ENCODE data around the gene SPNS2.

DNA sequence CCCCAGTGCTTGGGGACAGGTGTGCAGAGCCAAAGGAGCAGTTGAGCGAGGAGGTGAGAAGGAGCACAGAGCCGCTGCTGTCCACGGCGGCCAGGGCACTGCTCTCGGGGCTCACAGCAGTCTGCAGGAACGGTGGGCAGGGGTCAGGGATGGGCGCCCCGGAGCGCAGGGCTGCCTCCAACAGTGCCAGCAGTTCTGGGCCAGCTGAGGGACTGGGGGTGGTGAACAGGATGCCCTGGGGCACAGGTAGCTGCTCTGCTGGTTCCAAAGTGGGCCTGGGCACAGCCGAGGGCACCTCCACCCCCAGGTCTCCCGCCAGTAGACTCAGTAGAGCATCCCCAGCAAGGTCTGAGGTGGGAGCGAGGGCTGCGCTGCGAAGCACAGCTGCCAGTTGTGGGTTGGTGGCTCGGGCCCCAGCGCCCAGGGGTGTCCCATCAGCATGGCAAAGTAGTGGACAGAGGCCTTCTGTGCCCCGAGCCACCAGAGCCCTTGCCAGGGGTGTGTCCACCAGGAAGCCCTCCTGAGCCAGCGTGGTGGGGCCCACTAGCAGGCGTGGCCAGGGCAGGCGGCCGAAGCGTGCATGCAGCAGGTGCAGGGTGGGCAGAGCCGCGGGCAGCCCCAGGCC is 59.8 kb downstream of the SPNS2 start:
- TF ChIP-seq TAF1 (IDR thresholded peaks at IDR 0.05; ENCODE audit: low read depth) (no peak), ZBTB7A (IDR thresholded peaks at IDR 0.05; ENCODE audit: low read depth) (no peak), YY1 (IDR thresholded peaks at IDR 0.05; ENCODE audit: low read depth) (no peak), CREB1 (IDR thresholded peaks at IDR 0.05; ENCODE audit: low read depth) (no peak), EP300 (IDR thresholded peaks at IDR 0.05; ENCODE audit: borderline replicate concordance) (no peak), EGR1 (IDR thresholded peaks at IDR 0.05) (no peak), FOXM1 (IDR thresholded peaks at IDR 0.05; ENCODE audit: borderline replicate concordance, low read depth) (no peak), NFIC (IDR thresholded peaks at IDR 0.05) (no peak), RAD21 (IDR thresholded peaks at IDR 0.05; ENCODE audit: low read depth) (no peak)
- TF ChIP-seq, protein P1, sequence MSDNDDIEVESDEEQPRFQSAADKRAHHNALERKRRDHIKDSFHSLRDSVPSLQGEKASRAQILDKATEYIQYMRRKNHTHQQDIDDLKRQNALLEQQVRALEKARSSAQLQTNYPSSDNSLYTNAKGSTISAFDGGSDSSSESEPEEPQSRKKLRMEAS (IDR thresholded peaks at IDR 0.05), result no peak
- TF ChIP-seq, protein P2, sequence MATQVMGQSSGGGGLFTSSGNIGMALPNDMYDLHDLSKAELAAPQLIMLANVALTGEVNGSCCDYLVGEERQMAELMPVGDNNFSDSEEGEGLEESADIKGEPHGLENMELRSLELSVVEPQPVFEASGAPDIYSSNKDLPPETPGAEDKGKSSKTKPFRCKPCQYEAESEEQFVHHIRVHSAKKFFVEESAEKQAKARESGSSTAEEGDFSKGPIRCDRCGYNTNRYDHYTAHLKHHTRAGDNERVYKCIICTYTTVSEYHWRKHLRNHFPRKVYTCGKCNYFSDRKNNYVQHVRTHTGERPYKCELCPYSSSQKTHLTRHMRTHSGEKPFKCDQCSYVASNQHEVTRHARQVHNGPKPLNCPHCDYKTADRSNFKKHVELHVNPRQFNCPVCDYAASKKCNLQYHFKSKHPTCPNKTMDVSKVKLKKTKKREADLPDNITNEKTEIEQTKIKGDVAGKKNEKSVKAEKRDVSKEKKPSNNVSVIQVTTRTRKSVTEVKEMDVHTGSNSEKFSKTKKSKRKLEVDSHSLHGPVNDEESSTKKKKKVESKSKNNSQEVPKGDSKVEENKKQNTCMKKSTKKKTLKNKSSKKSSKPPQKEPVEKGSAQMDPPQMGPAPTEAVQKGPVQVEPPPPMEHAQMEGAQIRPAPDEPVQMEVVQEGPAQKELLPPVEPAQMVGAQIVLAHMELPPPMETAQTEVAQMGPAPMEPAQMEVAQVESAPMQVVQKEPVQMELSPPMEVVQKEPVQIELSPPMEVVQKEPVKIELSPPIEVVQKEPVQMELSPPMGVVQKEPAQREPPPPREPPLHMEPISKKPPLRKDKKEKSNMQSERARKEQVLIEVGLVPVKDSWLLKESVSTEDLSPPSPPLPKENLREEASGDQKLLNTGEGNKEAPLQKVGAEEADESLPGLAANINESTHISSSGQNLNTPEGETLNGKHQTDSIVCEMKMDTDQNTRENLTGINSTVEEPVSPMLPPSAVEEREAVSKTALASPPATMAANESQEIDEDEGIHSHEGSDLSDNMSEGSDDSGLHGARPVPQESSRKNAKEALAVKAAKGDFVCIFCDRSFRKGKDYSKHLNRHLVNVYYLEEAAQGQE (IDR thresholded peaks at IDR 0.05; ENCODE audit: low read depth), result no peak
